NCI-H2029 (cell line): Measurements from ENCODE around the gene AMD1.
"Not testable (repeated sequence)": the region's sequence is repeated elsewhere in the genome, so short reads cannot be mapped to it uniquely, and the experiment has no call there.

Source experiments
- DNase-seq: peaks from one replicate; lab custom pipeline; 2025; lab: John Stamatoyannopoulos, UW

AMD1 gene

GRCh38 chr6:110877569-110877968 lies 3.0 kb downstream of the AMD1 start:
- DNase-seq, result no peak

DNA sequence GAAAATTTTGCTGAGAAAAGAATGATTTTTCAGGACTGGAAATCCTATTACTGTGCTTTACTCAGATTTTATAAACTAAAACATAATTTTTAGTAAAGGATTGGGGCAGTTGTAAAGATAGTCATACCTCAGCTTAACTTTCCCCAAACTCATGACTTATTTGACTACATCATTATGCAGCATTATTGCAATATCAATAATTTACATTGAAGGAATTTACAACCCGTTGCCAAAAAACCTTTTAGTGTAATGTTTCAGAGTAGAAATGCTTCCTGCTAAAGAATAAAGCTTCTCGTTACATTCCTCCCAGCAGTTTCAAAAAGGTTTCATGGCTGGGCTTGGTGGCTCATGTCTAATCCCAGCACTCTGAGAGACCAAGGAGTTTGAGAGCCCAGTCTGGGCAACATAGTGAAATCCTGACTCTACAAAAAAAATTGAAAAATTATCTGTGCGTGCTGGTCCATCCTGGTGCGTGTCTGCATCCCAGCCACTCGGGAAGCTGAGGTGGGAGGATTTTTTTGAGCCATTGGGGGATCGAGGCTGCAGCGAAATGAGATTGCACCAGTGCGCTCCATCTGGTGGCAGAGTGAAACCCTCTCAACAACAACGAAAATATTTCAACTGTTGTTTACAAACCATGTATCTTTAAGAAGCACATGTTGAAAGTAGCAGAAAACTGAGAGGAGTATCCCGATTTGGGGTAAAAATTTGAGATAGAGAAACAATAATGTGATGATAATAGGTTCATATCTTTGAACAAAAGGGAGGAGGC lies 4.4 kb downstream of the AMD1 start:
- no peak for DNase-seq

DNA sequence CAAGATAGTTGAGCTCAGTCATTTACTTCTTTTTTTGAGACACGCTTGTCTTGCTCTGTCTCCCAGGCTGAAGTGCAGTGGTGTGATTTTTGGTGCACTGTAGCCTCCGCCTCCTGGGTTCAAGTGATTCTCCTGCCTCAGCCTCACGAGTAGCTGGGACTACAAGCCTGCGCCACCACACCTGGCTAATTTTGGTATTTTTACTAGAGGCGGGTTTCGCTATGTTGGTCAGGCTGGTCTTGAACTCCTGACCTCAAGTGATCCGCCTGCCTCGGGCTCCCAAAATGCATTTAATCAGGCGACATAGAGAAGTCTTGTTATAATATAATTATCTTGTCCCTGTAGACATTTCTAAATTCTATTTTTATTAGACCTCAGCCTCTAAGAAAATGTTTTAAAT lies 6.1 kb downstream of the AMD1 start:
- no peak for DNase-seq

- no peak for DNase-seq
Observed at GRCh38 chr6:110881546-110882273, 7.1 kb downstream of the AMD1 start.

DNA sequence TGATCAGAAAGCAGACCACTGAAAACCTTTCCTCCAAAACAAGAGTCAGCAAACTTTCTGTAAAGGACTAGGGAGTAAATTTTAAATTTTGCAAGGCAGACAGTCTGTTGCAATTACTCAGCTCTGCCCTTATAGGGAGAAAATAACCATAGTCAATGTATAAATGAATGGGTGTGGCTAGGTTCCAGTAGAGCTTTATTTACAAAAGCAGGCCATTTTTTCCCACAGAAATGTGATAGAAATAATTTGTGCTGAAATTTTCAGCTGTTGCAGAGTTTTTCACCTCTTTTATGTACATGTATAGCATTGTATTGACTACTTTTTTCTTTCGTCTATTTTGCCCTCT lies 7.7 kb downstream of the AMD1 start:
- DNase-seq, result no peak

DNA sequence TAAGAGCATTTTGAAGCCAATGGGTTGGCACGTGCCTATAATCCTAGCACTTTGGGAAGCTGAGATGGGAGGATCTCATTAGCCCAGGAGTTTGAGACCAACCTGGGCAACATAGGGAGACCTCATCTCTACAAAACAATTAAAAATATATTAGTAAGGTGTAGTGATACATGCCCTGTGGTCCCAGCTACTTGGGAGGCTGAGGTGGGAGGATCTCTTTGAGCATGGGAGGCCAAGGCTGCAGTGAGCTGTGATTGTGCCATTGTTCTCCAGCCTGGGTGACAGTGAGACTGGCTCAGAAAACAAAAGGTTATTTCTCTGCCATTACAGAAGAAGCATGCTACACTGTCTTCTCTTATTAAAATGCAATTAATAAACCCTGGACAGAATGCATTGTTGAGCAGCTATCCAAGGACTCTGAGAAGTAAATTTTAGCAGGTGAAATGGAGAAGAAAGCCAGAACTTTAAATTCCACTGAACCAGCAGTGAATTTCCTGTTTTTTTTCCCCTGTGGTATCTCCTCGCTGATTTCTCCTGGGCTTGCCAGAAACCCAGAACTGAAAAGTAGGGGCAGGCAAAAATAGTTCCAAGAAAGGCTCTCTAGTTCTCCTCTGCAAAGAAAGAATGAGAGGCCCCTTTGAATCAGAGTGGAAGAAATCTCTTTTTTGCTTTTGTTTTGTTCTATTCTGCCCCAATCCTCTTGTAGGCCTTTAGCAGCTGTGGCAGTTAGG lies 8.4 kb downstream of the AMD1 start:
- DNase-seq, result no peak

DNA sequence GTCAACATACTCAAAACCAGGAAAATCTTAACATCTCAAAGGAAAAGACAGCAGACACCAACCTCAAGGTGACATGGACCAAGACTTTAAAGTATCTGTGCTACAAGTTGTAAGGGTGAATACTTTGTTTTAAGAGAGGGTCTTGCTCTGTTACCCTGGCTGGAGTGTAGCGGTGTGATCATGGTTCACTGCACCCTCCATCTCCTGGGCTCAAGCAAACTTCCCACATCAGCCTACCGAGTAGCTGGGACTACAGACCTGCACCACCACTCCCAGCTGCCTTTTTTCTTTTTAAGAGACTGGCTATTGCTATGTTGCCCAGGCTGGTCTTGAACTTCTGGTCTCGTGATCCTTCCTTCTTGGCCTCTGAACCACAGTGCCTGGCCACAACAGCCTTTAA lies 9.7 kb downstream of the AMD1 start:
- no peak for DNase-seq

DNA sequence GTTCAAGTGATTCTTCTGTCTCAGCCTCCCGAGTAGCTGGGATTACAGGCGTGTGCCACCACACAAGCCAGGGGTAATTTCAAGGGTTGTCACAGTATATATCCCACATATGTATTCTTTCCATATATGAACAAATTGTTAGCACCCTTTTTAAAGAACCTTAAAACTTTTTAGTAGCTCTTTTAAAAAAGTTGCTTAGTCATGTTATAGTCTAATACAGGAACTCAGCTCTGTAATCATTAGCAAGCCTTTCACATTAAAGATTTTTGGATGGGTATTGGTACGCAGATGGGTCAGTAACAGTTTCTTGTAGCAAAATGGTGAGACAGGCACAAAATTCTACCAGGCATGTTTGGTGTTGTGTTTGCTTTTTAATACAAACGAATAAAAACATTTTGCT lies 10.9 kb downstream of the AMD1 start:
- no peak for DNase-seq

GRCh38 chr6:110886555-110887167 lies 12.1 kb downstream of the AMD1 start:
- no peak for DNase-seq

GRCh38 chr6:110890288-110890687 lies 15.7 kb downstream of the AMD1 start:
- no peak for DNase-seq

DNA sequence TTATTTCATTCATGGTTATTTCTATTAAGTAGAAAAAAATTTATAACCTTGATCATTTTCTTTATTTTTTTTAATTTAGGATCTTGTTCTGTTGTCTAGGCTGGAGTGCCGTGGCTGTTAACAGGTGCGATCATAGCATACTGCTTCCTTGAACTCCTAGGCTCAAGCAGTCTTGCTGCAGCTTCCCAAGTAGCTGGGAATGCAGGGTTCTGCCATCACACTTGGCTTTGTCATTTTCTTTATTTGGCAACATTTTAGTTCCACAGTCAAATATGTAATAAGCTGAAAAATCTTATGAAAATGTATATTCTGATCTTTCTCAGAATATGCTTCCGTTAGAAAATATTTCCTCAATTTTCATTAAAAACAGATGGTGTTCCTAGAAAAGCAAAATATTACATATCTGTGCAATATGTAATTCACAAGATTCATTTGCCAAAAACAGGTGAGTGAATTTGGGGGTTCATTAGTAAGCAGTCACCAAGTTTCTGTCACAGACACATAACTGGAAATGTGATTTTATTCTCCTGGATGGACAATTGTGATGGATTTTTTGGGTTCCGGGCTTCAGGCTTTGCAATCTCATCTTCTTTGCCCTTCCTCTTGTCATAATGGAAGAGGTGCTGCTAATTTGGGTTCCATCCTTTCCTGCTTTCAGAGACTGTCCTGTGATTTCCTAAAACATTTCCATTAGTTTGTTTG lies 21.5 kb downstream of the AMD1 start:
- no peak for DNase-seq

DNA sequence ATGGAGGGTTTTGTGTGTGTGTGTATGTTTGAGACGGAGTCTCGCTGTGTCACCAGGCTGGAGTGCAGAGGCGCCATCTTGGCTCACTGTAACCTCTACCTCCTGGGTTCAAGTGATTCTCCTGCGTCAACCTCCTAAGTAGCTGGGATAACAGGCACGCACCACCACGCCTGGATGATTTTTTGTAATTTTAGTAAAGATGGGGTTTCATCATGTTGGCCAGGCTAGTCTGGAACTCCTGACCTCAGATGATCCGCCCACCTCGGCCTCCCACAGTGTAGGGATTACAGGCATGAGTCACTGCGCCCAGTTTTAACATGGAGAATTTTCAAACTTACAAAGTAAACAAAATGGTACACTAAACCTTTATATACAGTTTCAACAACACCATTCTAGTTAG lies 22.8 kb downstream of the AMD1 start:
- DNase-seq, result no peak

GRCh38 chr6:110898111-110898510 lies 23.5 kb downstream of the AMD1 start:
- no peak for DNase-seq

GRCh38 chr6:110900028-110900598 lies 25.5 kb downstream of the AMD1 start:
- DNase-seq, result no peak

DNA sequence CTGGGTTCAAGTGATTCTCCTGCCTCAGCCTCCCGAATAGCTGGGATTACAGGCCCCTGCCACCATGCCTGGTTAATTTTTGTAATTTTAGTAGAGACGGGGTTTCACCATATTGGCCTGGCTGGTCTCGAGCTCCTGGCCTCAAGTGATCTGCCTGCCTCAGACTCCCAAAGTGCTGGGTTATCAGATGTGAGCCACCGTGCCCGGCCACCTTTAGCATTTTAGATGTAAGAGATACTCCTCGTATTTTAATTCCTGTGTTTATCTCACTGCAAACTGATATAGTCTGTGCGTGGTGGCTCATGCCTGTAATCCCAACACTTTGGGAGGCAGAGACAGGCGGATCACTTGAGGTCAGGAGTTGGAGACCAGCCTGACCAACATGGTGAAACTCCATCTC lies 27.0 kb downstream of the AMD1 start:
- DNase-seq, result not testable (repeated sequence)

DNA sequence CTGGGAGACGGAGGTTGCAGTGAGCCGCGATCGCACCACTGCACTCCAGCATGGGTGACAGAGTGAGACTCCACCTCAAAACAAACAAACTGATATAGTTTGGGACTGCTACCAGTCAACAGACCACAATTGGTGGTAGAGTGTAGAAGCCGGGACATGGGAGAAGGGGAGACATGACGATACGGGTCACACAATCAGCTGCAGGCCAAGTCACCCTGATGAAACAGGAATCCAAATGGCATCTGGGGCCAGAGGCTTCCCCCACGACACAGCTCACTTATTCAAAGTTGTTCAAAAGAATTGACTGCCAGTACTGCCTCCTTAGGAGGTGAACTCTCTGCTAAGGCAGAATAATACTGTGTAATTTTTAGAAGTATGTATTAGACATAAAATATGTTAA lies 27.5 kb downstream of the AMD1 start:
- DNase-seq, result no peak

DNA sequence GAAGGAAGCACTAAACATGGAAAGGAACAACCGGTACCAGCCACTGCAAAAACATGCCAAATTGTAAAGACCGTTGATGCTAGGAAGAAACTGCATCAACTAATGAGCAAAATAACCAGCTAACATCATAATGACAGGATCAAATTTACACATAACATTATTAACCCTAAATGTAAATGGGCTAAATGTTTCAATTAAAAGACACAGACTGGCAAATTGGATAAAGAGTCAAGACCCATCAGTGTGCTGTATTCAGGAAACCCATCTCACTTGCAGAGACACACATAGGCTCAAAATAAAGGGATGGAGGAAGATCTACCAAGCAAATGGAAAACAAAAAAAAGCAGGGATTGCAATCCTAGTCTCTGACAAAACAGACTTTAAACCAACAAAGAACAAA lies 31.7 kb downstream of the AMD1 start:
- not testable (repeated sequence) for DNase-seq

DNA sequence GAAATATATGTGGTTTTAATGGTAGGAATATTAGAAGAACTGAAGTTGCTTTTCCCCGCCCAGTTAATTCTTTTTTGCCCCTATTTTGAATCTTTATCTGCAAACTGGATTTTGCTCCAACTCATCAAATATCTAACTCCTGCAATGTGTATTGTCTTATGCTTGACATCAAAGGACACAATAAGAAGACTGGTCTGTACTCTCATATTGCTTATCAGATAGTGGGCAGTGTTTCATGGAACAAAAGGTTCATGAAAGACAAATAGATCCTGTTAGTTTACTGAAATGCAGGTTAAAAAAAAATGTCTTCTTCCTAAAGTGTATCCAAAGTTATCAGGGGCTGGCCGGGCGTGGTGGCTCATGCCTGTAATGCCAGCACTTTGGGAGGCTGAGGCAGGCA lies 56.2 kb downstream of the AMD1 start:
- no peak for DNase-seq

DNA sequence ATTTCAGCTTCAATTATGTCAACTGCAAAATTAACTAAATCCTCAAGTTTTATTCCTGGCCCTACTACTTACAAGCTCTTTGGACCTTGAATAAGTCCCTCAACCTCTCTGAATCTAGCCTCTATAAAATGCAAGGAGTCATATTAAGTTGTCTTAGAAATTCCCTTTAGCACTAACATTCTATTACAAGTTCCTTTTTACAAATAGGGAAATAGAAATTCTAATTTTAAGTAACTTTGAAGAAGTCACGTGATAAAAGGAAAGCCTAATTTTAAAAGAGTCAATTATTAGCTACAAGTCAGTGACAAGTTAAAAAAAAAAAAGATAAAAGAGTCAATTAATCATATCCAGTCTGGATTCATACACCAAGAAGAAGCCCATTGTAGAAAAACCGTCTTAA lies 59.3 kb downstream of the AMD1 start:
- DNase-seq, result no peak

GRCh38 chr6:110934381-110934898 lies 59.9 kb downstream of the AMD1 start:
- DNase-seq, result no peak

DNA sequence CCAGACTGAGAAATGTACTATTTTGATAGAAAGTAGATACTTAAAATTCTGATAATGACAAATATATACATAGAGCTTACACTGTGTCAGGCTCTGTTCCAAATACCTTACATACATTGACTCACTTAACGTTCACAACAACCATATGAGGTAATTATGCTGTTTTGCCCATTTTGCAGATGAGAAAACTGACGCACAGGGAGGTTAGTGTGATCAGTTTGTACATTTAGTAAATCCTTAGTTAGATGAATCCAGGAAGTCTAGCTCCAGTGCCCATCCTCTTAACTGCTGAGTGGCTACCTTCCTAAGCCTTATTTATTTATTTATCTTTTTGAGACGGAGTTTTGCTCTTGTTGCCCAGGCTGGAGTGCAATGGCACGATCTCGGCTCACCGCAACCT lies 60.6 kb downstream of the AMD1 start:
- no peak for DNase-seq

- DNase-seq, result no peak
Observed at GRCh38 chr6:110938171-110938570, 63.6 kb downstream of the AMD1 start.
